IMR-90 (cell line): Measurements from ENCODE around the gene INAFM1. TPM values are rescaled to one million over a fixed set of nuclear protein-coding genes. Genes with fewer than 3 reads are reported as not detected.

Experiments
- ATAC-seq: fragments of 200-7000 bp; cut with Tn5 transposase; 2 replicates; pipeline ENCODE4 v1.9.1; 2020; ENCODE audit warnings: low read depth, mild to moderate bottlenecking, moderate library complexity
- BruUV-seq: library from RNA; stranded (reverse); fragments of 400-500 nt; replicated peaks from 2 replicates; lab custom pipeline; 2021; lab: Mats Ljungman, UMichigan
- CTCF ChIA-PET: fragments of 300-600 bp; formaldehyde crosslinking; extraction: SDS; loops from one replicate; lab custom pipeline; 2021; ENCODE audit warnings: antibody characterized with exemption; lab: Yijun Ruan, JAX
- POLR2A ChIA-PET: fragments of 300-600 bp; sonication (Branson Sonifier 250); formaldehyde crosslinking; loops from one replicate; lab custom pipeline; 2022; ENCODE audit warnings: antibody characterized with exemption; ENCODE audit not compliant: unreplicated experiment; lab: Charles Lee
- DNase-seq: peaks from one replicate; pipeline ENCODE4 v3.0.0; 2013
- H2AFZ ChIP-seq: replicated peaks from 2 replicates; pipeline ENCODE3; 2013; ENCODE audit warnings: low read length, mild to moderate bottlenecking; ENCODE audit not compliant: poor library complexity
- H2AK5ac ChIP-seq: 2 replicates; pipeline ENCODE4 v1.6.1; 2013; ENCODE audit warnings: low read depth, low read length, inconsistent platforms
- H2AK9ac ChIP-seq: replicated peaks from 2 replicates; pipeline ENCODE3; 2013; ENCODE audit warnings: mild to moderate bottlenecking, low read depth, low read length, moderate library complexity; ENCODE audit not compliant: poor library complexity
- H2BK120ac ChIP-seq: 2 replicates; pipeline ENCODE4 v1.6.1; 2013; ENCODE audit warnings: low read depth, low read length, inconsistent platforms
- H2BK15ac ChIP-seq: 3 replicates; pipeline ENCODE4 v1.6.1; 2013; ENCODE audit warnings: low read depth, low read length, inconsistent platforms
- H2BK20ac ChIP-seq: 2 replicates; pipeline ENCODE4 v1.6.1; 2013; ENCODE audit warnings: low read depth, mild to moderate bottlenecking, inconsistent platforms, low read length, moderate library complexity
- H2BK5ac ChIP-seq: 2 replicates; pipeline ENCODE4 v1.6.1; 2013; ENCODE audit warnings: mild to moderate bottlenecking, low read depth, low read length, inconsistent platforms; ENCODE audit not compliant: poor library complexity, severe bottlenecking
- H3K14ac ChIP-seq: replicated peaks from 2 replicates; pipeline ENCODE4 v1.6.1; 2013; ENCODE audit warnings: low read depth, low read length, inconsistent platforms
- H3K18ac ChIP-seq: 2 replicates; pipeline ENCODE4 v1.6.1; 2013; ENCODE audit warnings: low read depth, low read length, control low read depth
- H3K23ac ChIP-seq: 2 replicates; pipeline ENCODE4 v1.6.1; 2013; ENCODE audit warnings: low read depth, low read length, inconsistent platforms
- H3K27ac ChIP-seq: 2 replicates; pipeline ENCODE4 v1.5.1; 2013; ENCODE audit warnings: mild to moderate bottlenecking, control low read depth, low read length; ENCODE audit not compliant: insufficient read depth
- H3K27me3 ChIP-seq: 2 replicates; pipeline ENCODE4 v1.6.1; 2013; ENCODE audit warnings: low read length; ENCODE audit not compliant: control insufficient read depth, insufficient read depth
- H3K36me3 ChIP-seq: 2 replicates; pipeline ENCODE4 v1.6.1; 2013; ENCODE audit warnings: low read length, mixed read lengths; ENCODE audit not compliant: control insufficient read depth, insufficient read depth
- H3K4ac ChIP-seq: 2 replicates; pipeline ENCODE4 v1.6.1; 2013; ENCODE audit warnings: low read depth, low read length, inconsistent platforms
- H3K4me1 ChIP-seq: 2 replicates; pipeline ENCODE4 v1.6.1; 2013; ENCODE audit warnings: low read length, mixed read lengths; ENCODE audit not compliant: control insufficient read depth, insufficient read depth
- H3K4me2 ChIP-seq: 2 replicates; pipeline ENCODE4 v1.6.1; 2013; ENCODE audit warnings: low read depth, mild to moderate bottlenecking, control low read depth, low read length, moderate library complexity
- H3K4me3 ChIP-seq: 2 replicates; pipeline ENCODE4 v1.5.1; 2013; ENCODE audit warnings: low read depth, mild to moderate bottlenecking, control low read depth, low read length, moderate library complexity; ENCODE audit not compliant: insufficient read depth
- H3K56ac ChIP-seq: 2 replicates; pipeline ENCODE4 v1.6.1; 2013; ENCODE audit warnings: low read length, inconsistent platforms; ENCODE audit not compliant: insufficient read depth; ENCODE audit errors: extremely low read depth
- H3K79me1 ChIP-seq, 2 experiments: 2 replicates each; pipeline ENCODE4 v1.6.1; 2013; ENCODE audit warnings: low read length in 2 of 2, inconsistent platforms in 1 of 2, low read depth in 1 of 2
- H3K9ac ChIP-seq: 2 replicates; pipeline ENCODE4 v1.6.1; 2013; ENCODE audit warnings: low read depth, low read length, control low read depth
- H3K9me1 ChIP-seq: 2 replicates; pipeline ENCODE4 v1.6.1; 2013; ENCODE audit warnings: low read length, inconsistent platforms; ENCODE audit not compliant: insufficient read depth
- H3K9me3 ChIP-seq: 2 replicates; pipeline ENCODE4 v1.6.1; 2013; ENCODE audit warnings: low read length; ENCODE audit not compliant: control insufficient read depth, insufficient read depth
- H4K20me1 ChIP-seq: 2 replicates; pipeline ENCODE4 v1.6.1; 2013; ENCODE audit warnings: low read length, inconsistent platforms; ENCODE audit not compliant: insufficient read depth
- H4K5ac ChIP-seq: 2 replicates; pipeline ENCODE4 v1.6.1; 2013; ENCODE audit warnings: mild to moderate bottlenecking, low read depth, low read length, control low read depth
- H4K8ac ChIP-seq, 2 experiments: 2 replicates each; pipeline ENCODE4 v1.6.1; 2013; ENCODE audit warnings: low read depth in 2 of 2, low read length in 2 of 2, control low read depth in 1 of 2, inconsistent platforms in 1 of 2
- H4K91ac ChIP-seq: 2 replicates; pipeline ENCODE4 v1.6.1; 2013; ENCODE audit warnings: low read depth, low read length, inconsistent platforms; ENCODE audit not compliant: insufficient read depth
- RCOR1 ChIP-seq: IDR thresholded peaks from 2 replicates; pipeline ENCODE4 v1.6.1; 2012; ENCODE audit warnings: mild to moderate bottlenecking, low read length, improper control_type of control experiment; ENCODE audit not compliant: insufficient replicate concordance
- WGBS, 2 experiments: methylation state at CpG; one replicate each; pipeline versions ENCODE4 v1.1.5 to v1.1.7; 2013; ENCODE audit warnings: missing lambda C conversion rate in 2 of 2; ENCODE audit not compliant: insufficient read length in 1 of 2; ENCODE audit errors: extremely low coverage in 2 of 2; 5-methylcytosine and 5-hydroxymethylcytosine counted together
- dilution Hi-C: fragments of 300-500 bp; cut with HindIII; formaldehyde crosslinking; loops from one replicate; pipeline ENCODE4 v1.14.3; 2018; ENCODE audit warnings: low sequenced_read_pairs; ENCODE audit not compliant: unreplicated experiment
- in situ Hi-C: fragments of 300-500 bp; cut with MboI; formaldehyde crosslinking; loops from 3 replicates; pipeline ENCODE4 v1.14.3; 2019; ENCODE audit warnings: low sequenced_read_pairs, inconsistent platforms, mixed read lengths
- intact Hi-C: fragments of 100-400 bp; cut with micrococcal nuclease; formaldehyde crosslinking; loops from 2 replicates; pipeline ENCODE4 v1.10.0; 2022
- polyA plus RNA-seq, 3 experiments: library from polyadenylated mRNA; depleted of rRNA; stranded (reverse); fragments of >200 nt; gene quantifications; 2 replicates each; pipeline ENCODE4 v1.2.3, GENCODE V29; 2012; ENCODE audit warnings: low replicate concordance in 1 of 3
- total RNA-seq: library from RNA; depleted of rRNA; stranded (reverse); fragments of >200 nt; gene quantifications from 2 replicates; pipeline ENCODE4 v1.2.3, GENCODE V29; 2012
- TF ChIP-seq, protein P1 (sequence below): fragments of 150-350 bp; IDR thresholded peaks from 2 replicates; pipeline ENCODE4 v1.6.1; 2016; ENCODE audit warnings: low read depth, mild to moderate bottlenecking, low read length, moderate library complexity, borderline replicate concordance

The INAFM1 gene
- total and polyA plus RNA-seq, 2 of the 4 experiments (the other 2 are of a cell fraction): 0.36 to 7.8 TPM

DNA sequence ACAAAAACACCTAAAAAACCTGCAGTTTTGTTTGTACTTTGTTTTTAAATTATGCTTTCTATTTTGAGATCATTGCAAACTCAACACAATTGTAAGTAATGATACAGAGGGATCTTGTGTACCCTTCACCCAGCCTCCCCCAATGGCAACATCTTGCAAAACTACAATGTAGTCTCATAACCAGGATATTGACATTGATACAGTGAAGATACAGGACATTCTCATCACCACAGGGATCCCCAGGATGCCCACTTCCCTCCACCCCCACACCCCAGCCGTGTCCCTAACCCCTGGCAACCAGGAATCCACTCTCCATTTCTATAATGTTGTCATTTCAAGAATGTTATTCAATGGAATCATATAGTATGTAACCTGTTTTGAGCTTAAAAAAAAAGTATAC, 46.9 kb downstream of the INAFM1 start:
- Histone ChIP-seq H4K91ac (no peak overlapping the region), H3K36me3 (no peaks in the 10 kb centered on the region), H3K56ac (no peak overlapping the region), H4K5ac (no peak overlapping the region), H3K23ac (no peak overlapping the region), H2BK20ac (no peak overlapping the region), H4K8ac (no peak overlapping the region), H3K18ac (no peak overlapping the region), H3K27ac (no peak overlapping the region), H3K4me2 (no peak overlapping the region), H3K27me3 (peaks cover 8% of the 10 kb centered on the region), H2BK5ac (no peak overlapping the region), H3K9me3 (peaks cover 2% of the 10 kb centered on the region), H3K9me1 (0 out of 2 replicates have a peak, but pooled peaks cover 3% of the 10 kb centered on the region), H3K4me1 (no peaks in the 10 kb centered on the region), H2BK15ac (no peak overlapping the region), H2AFZ (no peak overlapping the region), H4K20me1 (no peaks in the 10 kb centered on the region), H2AK5ac (no peak overlapping the region), H2BK120ac (no peak overlapping the region), H3K4ac (no peak overlapping the region), H3K4me3 (no peak overlapping the region), H2AK9ac (no peak overlapping the region), H3K9ac (no peak overlapping the region), H3K79me1 (no peaks in the 10 kb centered on the region), H3K14ac (no peak overlapping the region)
- ATAC-seq (no peak), DNase-seq (no peak)
- POLR2A ChIA-PET: no interaction called here
- CTCF ChIA-PET: interaction anchor here (0.6 kb wide), 1 partner anchor 11 kb away, joined by 5 read pairs; no protein-coding TSS in a partner anchor
- BruUV-seq: no TSS peak
- in situ Hi-C loops: no loop called here
- WGBS, 2 experiments: no CpG with 5 or more reads among the region's 1 CpG
- intact Hi-C loops: no loop called here
- TF ChIP-seq, protein P1, sequence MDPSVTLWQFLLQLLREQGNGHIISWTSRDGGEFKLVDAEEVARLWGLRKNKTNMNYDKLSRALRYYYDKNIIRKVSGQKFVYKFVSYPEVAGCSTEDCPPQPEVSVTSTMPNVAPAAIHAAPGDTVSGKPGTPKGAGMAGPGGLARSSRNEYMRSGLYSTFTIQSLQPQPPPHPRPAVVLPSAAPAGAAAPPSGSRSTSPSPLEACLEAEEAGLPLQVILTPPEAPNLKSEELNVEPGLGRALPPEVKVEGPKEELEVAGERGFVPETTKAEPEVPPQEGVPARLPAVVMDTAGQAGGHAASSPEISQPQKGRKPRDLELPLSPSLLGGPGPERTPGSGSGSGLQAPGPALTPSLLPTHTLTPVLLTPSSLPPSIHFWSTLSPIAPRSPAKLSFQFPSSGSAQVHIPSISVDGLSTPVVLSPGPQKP: no peak
- TF ChIP-seq RCOR1: no peak
- dilution Hi-C loops: no loop called here
